Superior temporal gyrus (tissue), 1 donor: ENCODE results near the gene INO80D.
"Not testable (repeated sequence)": the region's sequence is repeated elsewhere in the genome, so short reads cannot be mapped to it uniquely, and the experiment has no call there.

Experiments
- DNase-seq: peaks from one replicate; pipeline ENCODE4 v3.0.0-alpha.2; 2016; ENCODE audit errors: extremely low spot score

INO80D gene

DNA sequence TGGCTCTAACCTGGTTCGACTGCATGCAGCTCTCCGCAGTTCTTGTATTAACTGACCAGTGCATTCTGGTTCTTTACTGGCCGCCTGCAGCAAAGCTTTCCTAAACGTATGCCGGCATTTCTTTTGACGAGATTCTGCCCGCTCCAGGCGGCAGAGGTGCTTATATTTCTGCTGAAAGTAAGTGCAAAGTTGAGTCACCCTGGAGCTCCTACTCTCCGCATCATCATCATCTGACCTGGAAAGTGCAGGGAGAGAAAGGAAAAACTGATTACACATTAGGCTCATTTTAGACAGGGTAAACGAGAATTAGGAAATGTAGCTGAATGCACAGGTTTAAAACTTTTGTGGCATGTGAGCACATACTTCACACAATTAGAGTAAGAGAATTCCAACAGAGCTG lies 57.9 kb downstream of the INO80D start:
- no peak for DNase-seq

DNA sequence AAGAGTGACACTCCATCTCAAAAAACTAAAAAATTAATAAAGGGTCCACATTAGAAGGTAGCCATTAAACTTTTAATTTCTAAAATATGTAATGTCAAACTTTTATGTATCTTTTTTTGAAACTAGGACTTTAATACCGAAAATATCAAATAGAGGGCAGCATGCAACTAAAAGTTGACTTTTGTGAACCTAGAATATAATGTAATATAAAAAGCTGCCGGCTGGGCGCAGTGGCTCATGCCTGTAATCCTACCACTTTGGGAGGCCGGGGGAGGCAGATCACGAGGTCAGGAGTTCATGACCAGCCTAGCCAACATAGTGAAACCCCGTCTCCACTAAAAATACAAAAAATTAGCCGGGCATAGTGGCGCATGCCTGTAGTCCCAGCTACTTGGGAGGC lies 62.8 kb downstream of the INO80D start:
- DNase-seq: no peak

DNA sequence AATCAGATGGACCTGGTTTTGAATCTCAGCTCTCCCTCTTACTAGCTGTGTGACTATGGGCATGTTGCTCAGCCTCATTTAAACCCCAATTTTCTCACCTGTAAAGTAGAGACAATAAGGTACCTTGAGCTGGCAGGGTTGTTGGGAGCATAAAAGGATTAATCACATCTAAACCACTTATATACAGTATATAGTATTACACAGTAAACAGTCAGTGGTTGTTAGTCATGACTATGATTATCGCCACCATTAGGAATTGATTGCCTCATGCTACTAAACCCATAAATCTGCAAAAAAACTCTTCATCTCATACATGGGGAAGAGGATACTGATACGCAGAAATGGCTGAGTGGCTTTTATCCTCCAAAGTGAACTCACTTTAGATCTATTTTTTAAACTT lies 65.8 kb downstream of the INO80D start:
- no peak for DNase-seq

DNA sequence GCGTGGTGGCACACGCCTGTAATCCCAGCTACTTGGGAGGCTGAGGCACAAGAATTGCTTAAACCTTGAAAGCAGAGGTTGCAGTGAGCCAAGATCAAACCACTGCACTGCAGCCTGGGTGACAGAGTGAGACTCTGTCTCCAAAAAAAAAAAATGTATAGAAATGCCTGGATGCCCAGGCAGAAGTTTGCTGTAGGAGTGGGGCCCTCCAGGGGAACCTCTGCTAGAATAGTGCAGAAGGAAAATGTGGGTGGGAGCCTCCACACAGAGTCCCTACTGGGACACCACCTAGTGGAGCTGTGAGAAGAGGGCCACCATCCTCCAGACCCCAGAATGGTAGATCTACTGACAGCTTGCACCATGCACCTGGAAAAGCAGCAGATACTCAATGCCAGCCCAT lies 70.2 kb downstream of the INO80D start:
- DNase-seq: not testable (repeated sequence)

DNA sequence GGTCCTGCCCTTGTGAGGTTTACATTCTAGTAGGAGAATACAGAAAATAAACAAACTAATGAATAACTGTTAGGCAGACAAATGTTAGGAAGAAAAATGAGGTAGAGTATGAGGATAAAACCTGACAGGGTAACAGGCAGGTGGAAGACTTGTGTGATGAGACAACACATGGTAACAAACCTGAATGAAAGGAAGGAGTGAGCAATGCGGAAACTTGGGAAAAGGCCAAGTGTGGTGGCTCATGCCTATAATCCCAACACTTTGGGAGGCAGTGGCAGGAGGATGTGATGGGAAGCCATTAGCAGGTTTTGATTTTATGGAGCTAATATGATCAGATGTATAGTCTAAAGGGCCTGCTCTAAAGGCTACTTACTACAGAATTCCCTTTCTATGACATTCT lies 74.2 kb downstream of the INO80D start:
- DNase-seq: no peak

DNA sequence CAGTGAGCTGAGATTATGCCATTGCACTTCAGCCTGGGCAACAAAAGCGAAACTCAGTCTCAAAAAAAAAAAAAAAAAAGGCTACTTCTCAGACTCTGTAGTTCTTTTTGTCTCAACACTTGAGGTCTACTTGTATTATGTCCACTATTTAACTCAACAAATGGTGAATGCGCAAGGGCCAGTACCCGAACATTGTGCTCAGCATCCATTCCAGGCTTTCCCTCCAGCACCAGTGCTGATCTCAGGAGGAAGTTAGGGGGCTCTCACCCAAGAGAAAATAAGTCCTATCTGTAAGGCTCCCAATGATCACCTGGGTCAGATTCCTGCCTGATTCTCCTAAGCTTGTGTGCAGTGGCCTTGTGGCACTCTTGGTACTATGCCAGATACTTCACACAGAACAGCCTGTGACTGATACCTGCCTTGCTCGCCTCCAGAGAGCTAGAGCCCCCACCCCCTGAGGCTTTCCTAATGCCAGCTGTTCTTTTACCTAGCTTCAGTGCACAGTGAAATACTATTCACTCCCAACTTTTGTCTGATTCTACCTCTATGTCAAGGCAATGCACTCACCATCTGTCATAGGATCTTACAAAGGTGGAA lies 74.9 kb downstream of the INO80D start:
- no peak for DNase-seq

DNA sequence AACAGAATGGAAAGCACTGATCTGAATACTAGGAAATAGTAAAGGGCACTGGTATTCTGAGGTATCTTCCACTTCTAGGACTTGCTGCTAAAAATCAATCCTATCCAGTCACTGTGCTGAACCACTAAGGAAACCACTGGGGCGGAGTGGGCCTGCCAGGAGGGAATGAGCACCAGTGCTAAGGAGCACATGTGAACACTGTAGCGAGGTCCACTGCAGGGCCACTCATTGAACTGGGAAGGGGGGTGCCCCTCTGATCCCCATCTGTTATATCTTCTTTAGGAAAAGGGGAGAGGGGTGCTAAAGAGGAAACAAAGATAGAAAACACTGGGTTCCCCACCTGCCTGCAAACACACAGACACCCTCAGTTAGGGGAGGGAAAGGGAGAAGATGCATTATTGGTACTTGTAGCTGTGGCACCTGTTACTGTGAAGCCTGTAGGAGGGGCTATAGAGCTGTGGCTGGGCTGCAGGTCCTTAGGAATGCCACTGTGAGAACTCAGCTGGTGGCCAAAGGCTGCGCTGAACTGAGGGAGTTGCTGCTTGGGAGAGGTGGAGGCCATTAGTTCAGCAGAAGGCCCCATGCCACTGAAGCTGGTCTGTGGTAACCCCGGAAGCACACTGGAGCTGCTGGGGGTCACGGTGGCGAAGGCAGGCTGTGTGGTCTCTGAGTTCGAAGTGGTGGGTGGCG lies 81.8 kb downstream of the INO80D start:
- DNase-seq: no peak

DNA sequence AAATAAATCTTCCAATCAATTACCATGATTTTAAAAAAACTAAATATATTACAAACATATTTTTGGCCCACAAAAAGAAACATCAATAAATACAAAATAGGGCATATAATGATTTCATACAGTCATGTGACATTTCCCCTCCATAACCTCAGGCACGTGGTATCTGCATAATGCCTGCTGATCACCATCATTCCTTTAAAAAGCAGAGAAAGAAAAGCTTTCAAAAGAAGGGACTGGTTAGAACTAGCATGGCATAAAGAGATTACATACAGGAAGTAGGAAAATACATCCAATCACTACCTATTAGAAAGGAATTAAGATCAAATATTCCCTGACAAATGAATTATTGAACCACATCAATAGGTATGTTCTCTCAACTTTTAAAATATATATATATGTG lies 83.5 kb downstream of the INO80D start:
- DNase-seq: no peak

DNA sequence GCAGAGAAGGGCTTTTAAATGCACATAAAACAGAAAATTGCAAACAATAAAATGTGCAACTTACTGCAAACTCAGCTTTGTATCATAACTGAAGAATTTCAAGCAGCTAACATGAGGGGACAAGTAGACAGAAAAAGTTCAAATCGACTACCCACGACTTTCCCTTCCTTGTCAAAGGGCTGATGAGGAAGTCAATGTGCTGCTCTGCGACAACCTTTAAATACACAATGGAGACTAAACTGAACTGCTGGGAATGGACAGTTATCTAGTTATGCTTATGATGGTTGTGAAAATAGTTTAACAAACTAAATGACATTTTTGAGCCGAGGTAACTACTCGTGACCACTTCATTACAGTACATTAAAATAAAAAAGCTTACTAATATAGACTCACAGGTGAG lies 84.1 kb downstream of the INO80D start:
- DNase-seq: no peak

DNA sequence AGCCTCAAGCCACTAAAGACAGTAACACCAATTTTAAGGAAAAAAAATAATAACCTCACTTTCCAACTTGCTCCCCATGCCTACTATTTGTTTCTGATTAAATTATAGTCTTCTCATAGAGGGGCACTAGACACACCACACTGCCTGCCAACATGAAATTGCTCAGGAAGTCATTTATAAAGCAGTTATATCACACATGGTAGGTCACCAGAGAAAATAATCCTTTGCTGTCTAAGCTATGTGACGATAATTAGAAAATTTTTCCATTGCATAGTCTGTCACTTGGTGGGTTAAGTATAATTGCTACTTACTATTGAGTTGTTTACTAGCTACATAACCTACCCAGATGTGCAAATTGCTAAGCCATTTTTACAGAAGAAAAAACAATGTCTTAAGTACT lies 85.2 kb downstream of the INO80D start:
- DNase-seq: no peak

DNA sequence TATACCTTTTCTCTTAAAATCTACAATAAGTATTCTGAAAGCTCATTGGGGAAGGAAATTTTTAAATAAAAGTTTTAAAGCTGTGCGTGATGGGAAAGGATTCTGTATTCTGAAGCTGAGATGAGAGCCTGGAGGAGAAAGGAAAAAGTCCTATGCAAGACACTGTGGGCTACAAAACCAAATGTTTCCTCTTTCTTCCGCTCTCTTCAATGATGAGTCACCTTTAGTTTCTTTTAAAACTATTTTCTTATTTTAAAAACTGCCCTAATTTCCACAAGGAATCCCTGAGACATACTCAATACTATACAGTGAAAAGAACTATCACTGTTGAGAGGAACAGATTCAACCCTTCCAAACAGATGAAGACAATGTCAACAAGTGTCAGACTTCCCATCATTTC lies 87.4 kb downstream of the INO80D start:
- DNase-seq: no peak

DNA sequence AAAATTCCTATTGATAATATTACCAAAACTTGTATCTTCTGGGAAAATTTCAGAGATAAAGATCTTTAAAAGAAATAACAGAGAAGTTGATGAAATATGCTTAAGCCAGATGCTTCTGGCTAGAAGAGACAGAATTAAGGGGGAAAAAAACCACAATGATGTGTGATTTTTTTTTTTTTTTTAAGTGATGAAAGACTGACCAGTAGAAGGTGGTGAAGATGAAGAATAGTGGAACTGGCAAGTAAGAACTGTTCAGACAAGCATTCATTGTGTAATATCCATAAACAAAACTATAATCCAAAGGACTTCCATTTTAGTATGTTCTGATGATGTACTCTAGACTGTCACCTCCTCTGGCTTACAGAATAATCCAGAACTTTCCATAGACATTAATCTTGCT lies 89.8 kb downstream of the INO80D start:
- DNase-seq: no peak

DNA sequence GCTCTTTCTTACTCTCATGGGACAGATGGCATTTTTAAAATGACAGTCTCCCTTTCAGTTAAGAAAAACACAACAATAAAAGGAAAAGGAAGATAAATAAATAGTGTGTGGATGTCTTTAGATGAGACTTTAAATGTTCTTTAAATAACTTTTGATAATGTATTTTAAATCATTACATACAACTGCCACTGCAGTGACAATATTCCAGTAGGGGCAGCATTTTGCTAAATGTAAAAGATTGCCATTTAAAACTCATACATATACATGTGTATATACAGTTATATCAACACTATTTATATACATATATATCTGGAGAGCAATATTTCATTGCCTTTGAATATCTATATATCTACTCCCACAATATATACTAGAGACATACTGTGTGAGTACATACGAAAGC lies 90.7 kb downstream of the INO80D start:
- no peak for DNase-seq

DNA sequence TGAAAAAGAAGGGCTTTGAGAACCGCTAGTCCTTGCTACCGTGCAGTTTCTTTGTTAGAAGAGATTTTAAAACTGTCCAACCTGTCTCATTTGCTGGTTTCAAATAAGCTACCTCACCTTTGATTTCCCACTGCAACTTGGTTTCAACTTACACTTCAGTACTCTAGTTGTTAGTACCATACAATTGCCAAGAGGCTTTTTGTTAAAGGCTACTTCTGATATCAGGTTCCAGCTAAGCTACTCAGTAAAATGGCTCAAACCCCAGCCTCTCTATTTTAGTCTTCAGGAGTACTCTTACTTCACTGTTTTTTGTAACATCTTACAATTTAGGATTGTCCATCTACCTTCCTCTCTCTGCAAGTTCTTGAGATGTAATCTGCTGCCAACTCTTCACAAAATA lies 91.6 kb downstream of the INO80D start:
- no peak for DNase-seq

DNA sequence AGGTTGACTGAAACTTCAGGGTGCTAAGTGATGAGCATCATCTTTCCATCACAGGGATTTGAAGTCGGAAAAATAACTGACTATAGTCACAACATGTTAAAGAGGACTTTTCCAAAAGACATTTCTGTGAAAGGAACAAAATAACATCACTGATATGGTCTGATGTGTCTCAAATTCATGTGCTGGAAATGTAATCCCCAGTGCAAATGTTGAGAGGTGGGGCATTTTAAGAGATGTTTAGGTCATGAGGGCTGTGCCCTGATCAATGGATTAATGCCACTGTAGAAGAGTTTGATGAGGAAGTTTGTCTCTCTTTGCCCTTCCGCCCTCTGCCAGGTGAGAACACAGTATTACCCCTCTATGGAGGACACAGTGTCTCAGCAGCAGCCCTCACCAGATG lies 95.9 kb downstream of the INO80D start:
- no peak for DNase-seq

DNA sequence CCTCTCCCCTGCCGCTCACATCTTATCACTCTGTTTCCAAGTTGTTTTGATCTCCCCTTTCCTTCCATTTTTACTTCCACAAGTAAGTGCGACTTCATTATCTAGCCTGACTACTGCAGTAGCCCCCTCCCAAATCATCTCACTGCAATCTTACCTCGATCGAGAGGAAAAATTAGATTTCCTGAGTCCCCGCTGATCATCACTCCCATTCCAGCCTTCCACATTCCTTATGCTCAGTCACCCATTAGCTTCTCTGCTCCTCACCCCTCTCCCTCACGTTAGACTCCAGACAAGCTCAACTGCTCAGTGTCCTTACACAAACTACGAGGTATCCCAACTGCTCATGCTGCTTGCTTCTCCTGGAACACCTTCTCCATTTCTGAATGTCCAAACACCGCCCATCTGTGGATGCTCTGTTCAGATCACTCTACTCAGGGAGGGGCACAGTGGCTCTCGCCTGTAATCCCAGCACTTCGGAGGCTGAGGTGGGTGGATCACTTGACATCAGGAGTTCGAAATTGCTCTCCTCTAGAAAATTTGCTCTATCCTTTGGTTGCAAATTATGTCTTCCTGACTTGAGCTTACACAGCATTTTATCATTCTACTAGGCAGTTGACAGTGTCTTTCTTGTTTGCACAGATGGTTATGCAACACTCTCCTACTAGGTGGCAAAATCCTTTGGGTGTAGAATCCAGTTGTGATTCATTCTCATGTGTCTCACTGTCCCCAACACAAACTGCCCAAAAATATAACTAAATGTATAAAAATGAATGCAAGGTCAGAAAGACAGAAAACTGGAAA lies 96.5 kb downstream of the INO80D start:
- peak; percentile 62 for DNase-seq

DNA sequence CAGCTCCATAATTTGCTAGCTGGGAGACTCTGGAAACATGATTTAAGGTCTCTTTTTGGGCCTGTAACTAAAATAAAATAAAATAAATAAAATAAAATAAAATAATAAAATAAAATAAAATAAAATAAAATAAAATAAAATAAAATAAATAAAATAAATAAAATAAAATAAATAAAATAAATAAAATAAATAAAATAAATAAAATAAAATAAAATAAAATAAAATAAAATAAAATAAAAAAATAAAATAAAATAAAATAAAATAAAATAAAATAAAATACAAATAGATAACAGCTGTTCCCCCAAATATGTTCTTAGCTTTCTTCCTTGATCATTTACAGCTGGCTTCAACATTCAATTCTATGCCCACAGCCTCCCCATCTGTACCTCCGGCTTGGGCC lies 97.3 kb downstream of the INO80D start:
- DNase-seq: not testable (repeated sequence)

DNA sequence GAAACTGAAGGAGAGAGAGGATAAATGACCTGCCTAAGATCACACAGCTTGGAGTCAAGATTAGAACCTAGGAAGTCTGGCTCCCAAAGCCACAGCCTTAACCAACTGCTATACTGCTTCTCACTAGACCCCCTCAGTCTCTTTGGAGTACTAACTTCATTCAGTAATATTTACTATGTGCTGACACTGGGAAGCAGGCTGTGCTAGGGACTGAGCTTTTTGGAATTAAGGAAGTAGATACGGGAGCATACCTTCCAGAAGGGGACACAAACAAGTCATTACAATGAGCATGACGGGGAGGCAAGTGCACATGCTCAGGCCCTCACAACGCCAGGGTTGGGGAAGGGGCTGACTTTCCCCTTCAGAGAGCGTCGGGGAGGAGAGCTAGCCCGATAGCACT lies 97.7 kb downstream of the INO80D start:
- no peak for DNase-seq

DNA sequence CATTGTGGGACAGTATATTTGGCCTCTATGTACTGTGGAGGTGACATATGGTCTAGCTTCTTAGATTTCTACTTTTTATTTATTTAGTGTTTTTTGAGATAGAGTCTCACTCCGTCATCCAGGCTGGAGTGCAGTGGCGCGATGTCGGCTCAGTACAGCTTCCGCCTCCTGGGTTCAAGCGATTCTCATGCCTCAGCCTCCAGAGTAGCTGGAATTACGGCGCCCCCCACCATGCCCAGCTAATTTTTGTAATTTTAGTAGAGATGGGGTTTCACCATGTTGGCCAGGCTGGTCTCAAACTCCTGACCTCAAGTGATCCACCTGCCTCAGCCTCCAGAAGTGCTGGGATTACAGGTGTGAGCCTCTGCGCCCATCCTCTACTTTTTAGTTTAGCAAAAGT lies 99.6 kb downstream of the INO80D start:
- not testable (repeated sequence) for DNase-seq

DNA sequence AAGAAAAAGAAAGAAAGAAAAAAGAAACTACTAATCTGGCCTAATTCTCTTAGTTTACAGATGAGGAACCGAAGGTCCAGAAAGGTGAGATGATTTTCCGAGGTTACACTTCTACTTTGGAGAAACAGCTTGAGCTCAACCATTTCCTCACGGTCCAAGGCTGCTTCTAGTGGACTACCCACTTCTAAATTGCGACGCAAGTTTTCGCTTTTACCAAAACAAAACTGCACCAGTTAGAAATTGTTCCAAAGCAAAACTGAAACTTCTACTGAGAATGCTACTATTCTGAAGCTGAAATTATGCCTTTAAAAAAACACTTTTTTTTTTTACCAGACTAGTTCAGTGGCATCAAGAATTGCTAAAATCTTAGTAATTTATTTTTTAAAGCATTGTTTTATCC lies 101.6 kb downstream of the INO80D start:
- no peak for DNase-seq

DNA sequence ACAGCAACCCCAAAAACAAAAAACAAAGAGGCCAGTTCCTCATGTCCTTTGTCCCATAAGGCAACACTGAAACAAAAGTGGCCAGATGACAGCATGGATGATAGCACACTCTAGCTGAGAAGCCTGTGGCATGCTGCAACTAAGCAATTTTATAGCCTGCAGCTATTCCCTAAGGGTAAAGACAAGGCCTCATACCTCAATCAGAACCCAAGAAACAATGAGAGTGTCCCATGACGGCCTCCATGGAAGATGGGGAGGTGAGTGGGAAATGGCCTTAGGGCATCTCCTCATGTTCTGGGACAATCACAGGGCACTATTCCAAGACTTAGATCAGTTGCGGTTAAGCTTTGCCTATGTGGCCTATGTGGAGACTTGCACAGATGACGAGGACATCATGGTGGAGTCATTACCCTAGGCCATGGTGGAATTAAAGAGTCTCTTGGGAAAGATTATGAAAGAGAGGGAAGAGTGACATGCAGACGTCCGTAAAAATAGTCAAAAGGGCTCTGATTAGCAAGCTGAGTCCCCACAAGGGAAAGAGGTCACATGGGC lies 103.1 kb downstream of the INO80D start:
- DNase-seq: no peak

DNA sequence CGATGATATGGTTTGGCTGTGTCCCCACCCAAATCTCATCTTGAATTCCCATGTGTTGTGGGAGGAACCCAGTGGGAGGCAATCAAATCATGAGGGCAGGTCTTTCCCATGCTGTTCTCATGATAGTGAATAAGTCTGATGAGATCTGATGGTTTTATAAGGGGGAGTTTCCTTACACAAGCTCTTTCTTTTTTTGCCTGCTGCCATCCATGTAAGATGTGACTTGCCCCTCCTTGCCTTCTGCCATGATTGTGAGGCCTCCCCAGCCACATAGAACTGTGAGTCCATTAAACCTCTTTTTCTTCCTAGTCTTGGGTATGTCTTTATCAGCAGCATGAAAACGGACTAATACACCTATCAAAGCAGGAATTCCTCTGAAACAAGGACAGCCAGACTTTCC lies 107.2 kb downstream of the INO80D start:
- not testable (repeated sequence) for DNase-seq

DNA sequence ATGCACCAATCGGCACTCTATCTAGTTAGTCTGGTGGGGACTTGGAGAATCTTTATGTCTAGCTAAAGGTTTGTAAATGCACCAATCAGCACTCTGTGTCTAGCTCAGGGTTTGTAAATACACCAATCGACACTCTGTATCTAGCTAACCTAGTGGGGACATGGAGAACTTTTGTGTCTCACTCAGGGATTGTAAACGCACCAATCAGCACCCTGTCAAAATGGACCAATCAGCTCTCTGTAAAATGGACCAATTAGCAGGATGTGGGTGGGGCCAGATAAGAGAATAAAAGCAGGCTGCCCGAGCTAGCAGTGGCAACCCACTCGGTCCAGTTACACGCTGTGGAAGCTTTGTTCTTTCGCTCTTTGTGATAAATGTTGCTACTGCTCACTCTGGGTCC lies 108.3 kb downstream of the INO80D start:
- DNase-seq: not testable (repeated sequence)
